Spleen (tissue), 11 donors: ENCODE results near the gene RNF187. TPM values are rescaled to one million over a fixed set of nuclear protein-coding genes. Genes with fewer than 3 reads are reported as not detected.

Source experiments
- DNase-seq: peaks from one replicate; pipeline ENCODE4 v3.0.0-alpha.2; 2020
- H3K27ac ChIP-seq, 8 donors: fragments of 200-600 bp; sonication (generic) in 7 of 8; 1 replicate in 4 of 8; 2 replicates in 4 of 8; pipeline versions ENCODE4 v1.5.0 to v1.8.0; 2016 to 2021; ENCODE audit warnings: inconsistent platforms in 4 of 8, mild to moderate bottlenecking in 4 of 8, moderate library complexity in 1 of 8
- H3K27me3 ChIP-seq, 7 donors: fragments of 200-600 bp; sonication (generic) in 6 of 7; replicated peaks in 1 of 7; 1 replicate in 4 of 7; 2 replicates in 3 of 7; pipeline versions ENCODE4 v1.5.0 to v1.8.0; 2016 to 2021; ENCODE audit warnings: inconsistent platforms in 3 of 7, mild to moderate bottlenecking in 1 of 7
- H3K36me3 ChIP-seq, 6 donors: fragments of 200-600 bp; sonication (generic) in 5 of 6; 1 replicate in 4 of 6; 2 replicates in 2 of 6; pipeline versions ENCODE4 v1.5.0 to v1.8.0; 2016 to 2021; ENCODE audit warnings: inconsistent platforms in 2 of 6
- H3K4me1 ChIP-seq, 6 donors: fragments of 200-600 bp; sonication (generic) in 5 of 6; 1 replicate in 3 of 6; 2 replicates in 3 of 6; pipeline versions ENCODE4 v1.5.0 to v1.8.0; 2016 to 2021; ENCODE audit warnings: inconsistent platforms in 3 of 6
- H3K4me3 ChIP-seq, 8 donors: fragments of 200-600 bp; sonication (generic) in 7 of 8; 1 replicate in 4 of 8; 2 replicates in 4 of 8; pipeline versions ENCODE4 v1.5.0 to v1.8.0; 2016 to 2021; ENCODE audit warnings: inconsistent platforms in 4 of 8, mild to moderate bottlenecking in 4 of 8, moderate library complexity in 2 of 8
- H3K9me3 ChIP-seq, 8 donors: fragments of 200-600 bp; sonication (generic) in 7 of 8; 1 replicate in 4 of 8; 2 replicates in 4 of 8; pipeline versions ENCODE4 v1.5.0 to v1.8.0; 2016 to 2021; ENCODE audit warnings: inconsistent platforms in 4 of 8
- POLR2A ChIP-seq, 3 donors: fragments of 450-650 bp; IDR thresholded peaks; one replicate each; pipeline ENCODE4 v1.5.1; 2017; ENCODE audit warnings: antibody characterized with exemption in 3 of 3, mild to moderate bottlenecking in 1 of 3
- POLR2AphosphoS5 ChIP-seq, 3 donors: sonication (generic); formaldehyde crosslinking; IDR thresholded peaks; one replicate each; pipeline ENCODE4 v1.5.1; 2017; ENCODE audit warnings: antibody characterized with exemption in 3 of 3
- WGBS, 5 donors: extraction: QIAGEN DNeasy Blood & Tissue Kit in 3 of 5; methylation state at CpG; one replicate each; pipeline versions ENCODE4 v1.1.5 to v1.1.7; 2013 to 2018; 5-methylcytosine and 5-hydroxymethylcytosine counted together
- intact Hi-C: fragments of 100-400 bp; cut with DNase I; formaldehyde crosslinking; loops from one replicate; pipeline ENCODE4 v1.15.0; 2023; ENCODE audit warnings: low total_unique reads
- polyA plus RNA-seq, 3 donors: library from polyadenylated mRNA; stranded (reverse); fragments of 200-250 nt; gene quantifications; one replicate each; pipeline ENCODE4 v1.2.1, GENCODE V29; 2013
- total RNA-seq, 7 donors: library from RNA; depleted of rRNA in 3 of 7; stranded (reverse); fragments of >200 nt in 3 of 7; fragmentation: NEBNext Ultra II Directional in 4 of 7; extraction: Animal tissue kit (Norgen Biotek cat#: 25700) in 4 of 7; gene quantifications; one replicate each; pipeline versions ENCODE4 v1.1.0 to v1.2.1, GENCODE V29; 2016 to 2021
- TF ChIP-seq, protein P1 (sequence below), 11 experiments: fragments of 200-600 bp in 7 of 11; fragments of 450-650 bp in 4 of 11; sonication (generic) in 4 of 11; IDR thresholded peaks in 8 of 11; conservative IDR thresholded peaks in 3 of 11; 1 replicate in 7 of 11; 2 replicates in 4 of 11; pipeline versions ENCODE4 v1.4.0 to v1.8.0; 2016 to 2021; ENCODE audit warnings: antibody characterized with exemption in 11 of 11, inconsistent platforms in 4 of 11, mild to moderate bottlenecking in 1 of 11
- donor health status: healthy with polysubstance abuse.
- donor health status: DM: no; HTN: no; CAD: no; lungs with moderate emphysema.
- donor health status: DM: no; HTN: no; CAD: no.
- donor health status: Bipolar disorder and iron deficiency.
- donor health status: healthy.
- donor health status: DM: no; HTN: no; CAD: no.
- donor health status: DM: yes; HTN: yes; CAD: no.

Gene RNF187
- total and polyA plus RNA-seq, 10 donors = 21.4 to 118 (median 60.4) TPM

DNA sequence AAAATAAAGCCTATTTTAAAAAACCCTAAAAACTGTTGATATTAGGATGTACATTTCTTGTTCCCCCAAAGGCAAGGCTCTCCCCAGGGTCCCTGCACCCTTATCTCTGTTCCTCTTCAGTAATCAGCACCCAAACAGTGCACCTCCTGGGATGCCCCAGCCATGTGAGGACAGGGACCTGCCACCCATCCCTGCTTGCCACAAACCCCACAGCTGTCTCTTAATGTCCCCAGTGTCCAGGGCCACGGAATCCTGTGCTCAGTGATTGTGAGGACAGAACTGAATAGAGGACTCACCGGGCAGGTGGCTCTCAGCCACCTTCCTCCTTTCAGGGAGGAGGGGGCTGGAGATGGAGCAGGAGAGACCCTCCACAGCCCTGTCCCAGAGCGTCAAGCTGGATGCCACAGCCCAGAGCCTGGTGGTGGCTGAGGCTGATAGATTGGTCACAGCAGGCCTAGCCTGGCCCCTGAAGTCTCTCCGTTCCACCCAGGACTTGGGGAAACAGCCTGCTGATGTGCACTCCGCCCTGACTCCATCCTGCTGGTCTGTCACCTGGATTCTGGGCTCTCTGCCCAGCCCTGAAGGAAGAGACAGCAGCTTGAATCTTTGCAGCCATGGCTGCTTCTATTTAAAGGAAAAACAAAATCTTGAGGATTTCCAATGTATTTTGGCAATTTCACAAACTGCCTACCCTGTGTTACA lies 23.1 kb downstream of the RNF187 start:
- H3K27me3 ChIP-seq = peaks cover 0 to 13% (median 0%) of the 10 kb centered on the region in 7 donors
- intact Hi-C loops = no loop called here
- DNase-seq = no peak
- no peaks in the 10 kb centered on the region for H3K4me1 ChIP-seq
- no peaks in the 10 kb centered on the region for H3K9me3 ChIP-seq
- WGBS, 5 donors = 70 to 79% (median 73%) methylated on average over 3 to 5 of the region's 5 CpGs
- no peak for TF ChIP-seq POLR2AphosphoS5 (IDR thresholded peaks at IDR 0.05)
- TF ChIP-seq POLR2A (IDR thresholded peaks at IDR 0.05) = no peak
- TF ChIP-seq, protein P1, sequence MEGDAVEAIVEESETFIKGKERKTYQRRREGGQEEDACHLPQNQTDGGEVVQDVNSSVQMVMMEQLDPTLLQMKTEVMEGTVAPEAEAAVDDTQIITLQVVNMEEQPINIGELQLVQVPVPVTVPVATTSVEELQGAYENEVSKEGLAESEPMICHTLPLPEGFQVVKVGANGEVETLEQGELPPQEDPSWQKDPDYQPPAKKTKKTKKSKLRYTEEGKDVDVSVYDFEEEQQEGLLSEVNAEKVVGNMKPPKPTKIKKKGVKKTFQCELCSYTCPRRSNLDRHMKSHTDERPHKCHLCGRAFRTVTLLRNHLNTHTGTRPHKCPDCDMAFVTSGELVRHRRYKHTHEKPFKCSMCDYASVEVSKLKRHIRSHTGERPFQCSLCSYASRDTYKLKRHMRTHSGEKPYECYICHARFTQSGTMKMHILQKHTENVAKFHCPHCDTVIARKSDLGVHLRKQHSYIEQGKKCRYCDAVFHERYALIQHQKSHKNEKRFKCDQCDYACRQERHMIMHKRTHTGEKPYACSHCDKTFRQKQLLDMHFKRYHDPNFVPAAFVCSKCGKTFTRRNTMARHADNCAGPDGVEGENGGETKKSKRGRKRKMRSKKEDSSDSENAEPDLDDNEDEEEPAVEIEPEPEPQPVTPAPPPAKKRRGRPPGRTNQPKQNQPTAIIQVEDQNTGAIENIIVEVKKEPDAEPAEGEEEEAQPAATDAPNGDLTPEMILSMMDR (IDR thresholded peaks at IDR 0.05 in 8 of 11, conservative IDR thresholded peaks at IDR 0.05 in 3 of 11) = no peak
- no peaks in the 10 kb centered on the region for H3K36me3 ChIP-seq
- no peak overlapping the region for H3K4me3 ChIP-seq
- H3K27ac ChIP-seq = no peak overlapping the region

DNA sequence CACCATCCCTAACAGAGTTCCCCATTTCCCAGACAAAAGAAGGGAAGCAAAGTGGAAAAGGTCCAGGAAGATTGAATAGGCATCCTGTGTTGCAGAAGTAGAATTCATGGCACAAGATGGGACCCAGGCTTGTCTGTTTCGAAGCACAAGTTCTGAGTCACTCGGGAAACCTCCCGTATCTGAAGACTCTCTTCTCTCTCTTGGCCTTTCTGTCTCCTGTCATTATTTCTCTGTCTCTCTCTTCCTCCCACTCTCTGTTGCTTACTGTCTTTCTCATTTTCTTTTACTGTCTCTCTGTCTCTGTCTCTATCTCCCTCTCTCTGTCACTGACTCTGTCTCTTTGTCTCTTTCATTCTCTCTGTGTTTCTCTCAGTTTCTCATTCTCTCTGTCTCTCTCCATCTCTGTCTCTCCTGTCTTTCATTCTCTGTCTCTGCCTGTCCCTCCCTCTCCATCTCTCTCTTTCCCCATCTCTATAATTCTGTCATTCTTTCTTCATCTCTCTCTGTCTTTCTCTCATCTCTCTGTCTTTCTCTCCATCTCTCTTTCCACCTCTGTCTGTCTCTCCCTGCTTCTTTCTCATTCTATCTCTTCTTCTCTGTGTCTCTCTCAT lies 23.7 kb downstream of the RNF187 start:
- H3K36me3 ChIP-seq = no peaks in the 10 kb centered on the region
- no peaks in the 10 kb centered on the region for H3K9me3 ChIP-seq
- no peak for DNase-seq
- no peak overlapping the region for H3K27ac ChIP-seq
- intact Hi-C loops = no loop called here
- TF ChIP-seq POLR2AphosphoS5 (IDR thresholded peaks at IDR 0.05) (no peak), POLR2A (IDR thresholded peaks at IDR 0.05) (no peak)
- TF ChIP-seq, protein P1 (IDR thresholded peaks at IDR 0.05 in 8 of 11, conservative IDR thresholded peaks at IDR 0.05 in 3 of 11) = no peak
- peaks cover 0 to 13% (median 0%) of the 10 kb centered on the region in 7 donors for H3K27me3 ChIP-seq
- H3K4me1 ChIP-seq = no peaks in the 10 kb centered on the region
- WGBS, 5 donors = 76 to 92% (median 84%) methylated on average over 3 of the region's 3 CpGs
- no peak overlapping the region for H3K4me3 ChIP-seq

DNA sequence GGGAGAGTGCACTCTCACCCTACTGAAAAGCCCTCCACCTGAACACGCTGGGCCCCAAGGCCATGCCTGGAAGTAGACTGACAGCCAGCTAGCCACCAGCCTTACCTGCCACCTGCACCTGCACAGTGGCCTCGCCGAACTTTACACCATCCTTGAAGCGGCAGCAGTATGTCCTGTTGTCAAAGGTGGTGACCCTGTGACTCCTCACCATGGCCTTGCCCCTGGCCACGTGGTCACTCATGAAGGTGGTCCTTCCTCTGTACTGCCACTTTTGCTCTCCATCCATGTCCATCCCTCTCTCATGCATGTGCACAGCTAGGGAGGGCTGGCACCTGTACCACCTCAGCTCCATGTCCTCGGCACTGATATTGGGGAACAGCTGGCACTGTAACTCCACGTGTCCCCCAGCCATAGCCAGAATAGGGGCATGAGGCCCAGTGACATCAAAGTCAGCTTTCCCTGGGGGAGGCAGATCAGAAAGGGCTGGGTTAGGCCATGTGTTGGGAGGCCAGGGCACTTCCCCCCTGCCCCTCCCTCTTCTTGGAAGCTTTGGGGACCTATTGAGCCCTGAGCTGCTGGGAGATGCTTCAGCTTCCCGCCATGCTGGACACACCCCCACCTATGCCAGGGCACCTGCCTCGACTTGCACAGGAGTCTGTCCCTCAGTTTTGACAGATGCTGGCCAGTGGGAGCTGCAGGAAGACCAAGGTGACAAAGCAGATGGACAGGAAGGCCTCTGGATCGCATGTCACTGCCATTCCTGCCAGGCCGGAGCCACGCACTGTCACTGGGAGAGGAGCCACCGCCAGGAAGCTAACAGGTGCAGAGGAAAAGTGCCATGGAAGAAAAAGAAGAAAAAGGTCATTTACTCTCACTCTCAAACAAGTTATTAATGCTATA lies 24.6 kb downstream of the RNF187 start:
- no peak for TF ChIP-seq POLR2A (IDR thresholded peaks at IDR 0.05)
- TF ChIP-seq, protein P1 (IDR thresholded peaks at IDR 0.05 in 8 of 11, conservative IDR thresholded peaks at IDR 0.05 in 3 of 11) = no peak
- no peak for TF ChIP-seq POLR2AphosphoS5 (IDR thresholded peaks at IDR 0.05)
- peak; percentile 27 for DNase-seq
- Histone ChIP-seq H3K4me1 (no peaks in the 10 kb centered on the region), H3K4me3 (no peak overlapping the region), H3K27ac (no peak overlapping the region), H3K36me3 (no peaks in the 10 kb centered on the region), H3K27me3 (peaks cover 0 to 20% (median 0%) of the 10 kb centered on the region in 7 donors), H3K9me3 (no peaks in the 10 kb centered on the region)
- intact Hi-C loops = no loop called here
- WGBS, 5 donors = 74 to 81% (median 79%) methylated on average over 12 to 13 of the region's 13 CpGs
